Iris pigment epithelial cell (primary cell): Measurements from ENCODE around the gene CBLL1.

ENCODE experiments used
- DNase-seq: peaks from one replicate; pipeline ENCODE4 v3.0.0-alpha.2; 2011; ENCODE audit warnings: low read depth

Gene CBLL1

GRCh38 chr7:107744345-107744750 lies 406 bp downstream of the CBLL1 start:
- DNase-seq, result peak; percentile 55

DNA sequence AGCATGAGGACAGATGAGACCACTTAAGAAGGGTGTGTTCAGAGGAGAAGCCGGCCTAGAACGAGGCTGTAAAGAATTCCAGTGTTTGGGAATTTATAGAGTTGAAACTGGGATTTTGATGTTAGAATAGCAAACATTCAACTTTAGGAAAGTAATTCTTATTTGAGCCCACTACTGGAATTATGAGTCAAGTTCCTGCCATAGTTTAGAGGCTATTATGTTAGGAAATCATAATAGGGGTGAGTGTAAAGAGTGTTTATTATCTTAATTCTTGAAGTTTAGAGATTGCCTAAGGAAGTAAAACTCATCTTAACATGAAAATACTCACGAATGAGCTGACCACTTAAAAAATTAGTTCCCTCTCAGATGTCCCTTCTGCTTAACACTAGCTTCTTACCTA lies 2.1 kb downstream of the CBLL1 start:
- peak; percentile 17 for DNase-seq

- DNase-seq, result no peak
Observed at GRCh38 chr7:107751113-107751512, 7.2 kb downstream of the CBLL1 start.

DNA sequence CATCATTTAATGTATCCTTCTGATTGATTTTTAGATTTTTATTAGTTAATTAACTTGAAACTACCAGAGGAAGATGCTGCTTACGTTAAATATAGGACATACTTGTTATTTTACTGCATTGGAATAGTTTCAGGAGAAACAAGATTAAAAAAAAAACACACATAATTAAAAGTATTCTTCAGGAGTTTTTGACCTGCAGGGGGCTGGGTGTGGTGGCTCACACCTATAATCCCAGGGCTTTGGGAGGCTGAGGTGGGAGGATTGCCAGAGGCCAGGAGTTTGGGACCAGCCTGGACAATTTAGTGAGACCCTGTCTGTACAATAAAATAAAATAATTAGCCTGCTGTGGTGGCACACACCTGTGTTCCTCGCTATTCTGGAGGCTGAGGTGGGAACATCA lies 10.7 kb downstream of the CBLL1 start:
- no peak for DNase-seq

DNA sequence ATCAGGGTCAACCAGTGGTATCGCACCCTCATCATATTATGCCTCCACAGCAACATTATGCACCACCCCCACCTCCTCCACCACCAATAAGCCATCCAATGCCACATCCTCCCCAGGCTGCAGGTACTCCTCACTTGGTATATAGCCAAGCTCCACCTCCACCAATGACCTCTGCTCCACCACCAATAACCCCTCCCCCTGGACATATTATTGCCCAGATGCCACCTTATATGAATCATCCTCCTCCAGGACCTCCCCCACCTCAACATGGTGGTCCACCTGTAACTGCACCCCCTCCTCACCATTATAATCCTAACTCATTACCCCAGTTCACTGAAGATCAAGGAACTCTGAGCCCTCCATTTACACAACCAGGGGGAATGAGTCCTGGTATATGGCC lies 14.7 kb downstream of the CBLL1 start:
- no peak for DNase-seq

GRCh38 chr7:107767391-107767790 lies 23.4 kb downstream of the CBLL1 start:
- no peak for DNase-seq

DNA sequence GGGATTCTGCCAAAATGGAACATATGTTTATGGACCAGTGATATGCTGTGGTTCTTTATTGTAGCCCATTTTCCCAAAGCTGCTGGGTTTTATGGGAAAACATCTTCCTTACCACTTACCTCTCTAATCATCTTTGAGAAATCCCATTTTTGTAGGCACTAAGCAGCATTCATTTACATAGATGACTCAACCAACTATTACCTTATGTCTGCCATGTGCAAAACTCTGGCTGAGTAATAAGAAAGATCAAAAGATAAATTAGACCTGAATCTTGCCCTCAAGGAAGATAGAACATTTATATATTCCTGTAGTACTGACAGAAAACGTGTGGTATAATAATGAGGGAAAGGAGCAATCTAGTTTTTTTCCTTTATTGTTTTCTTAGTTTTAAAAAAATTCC lies 24.3 kb downstream of the CBLL1 start:
- peak; percentile 10 for DNase-seq

DNA sequence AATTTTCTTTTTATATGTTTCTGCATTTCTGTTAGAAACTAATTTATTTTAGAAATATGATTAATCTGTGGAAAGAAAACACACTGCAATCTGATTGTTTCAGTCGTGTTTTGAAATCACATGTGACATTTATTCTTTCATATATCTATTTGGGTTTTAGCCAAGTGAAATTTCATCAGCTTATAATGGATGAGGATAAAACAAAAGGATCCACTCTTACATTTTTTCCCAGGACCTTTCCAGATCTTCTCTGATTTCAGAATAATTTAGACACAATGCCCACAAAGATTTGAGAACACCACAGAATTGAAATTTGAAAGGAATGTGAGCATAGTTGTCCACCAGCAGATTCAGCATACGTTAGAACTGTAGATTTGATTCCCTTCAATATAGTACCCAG lies 29.1 kb downstream of the CBLL1 start:
- no peak for DNase-seq

GRCh38 chr7:107777702-107778101 lies 33.8 kb downstream of the CBLL1 start:
- no peak for DNase-seq

DNA sequence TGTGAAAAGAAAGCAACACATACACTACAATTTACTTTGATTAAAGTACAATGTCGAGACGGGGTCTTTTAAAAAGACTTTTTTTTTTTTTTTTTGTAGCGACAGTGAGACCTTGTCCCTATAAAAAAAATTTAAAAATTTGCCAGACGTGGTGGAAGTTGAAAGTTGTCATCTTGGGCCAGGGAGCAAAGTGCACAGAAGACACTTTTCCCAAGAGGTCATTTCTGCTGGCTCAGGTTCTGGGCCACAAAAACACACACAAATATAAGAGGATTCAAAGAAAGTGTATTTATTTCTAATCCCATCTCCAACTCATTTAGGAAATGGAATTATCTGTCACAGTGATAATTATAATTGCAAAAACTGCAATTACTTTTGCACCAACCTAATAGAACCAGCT lies 34.3 kb downstream of the CBLL1 start:
- no peak for DNase-seq

DNA sequence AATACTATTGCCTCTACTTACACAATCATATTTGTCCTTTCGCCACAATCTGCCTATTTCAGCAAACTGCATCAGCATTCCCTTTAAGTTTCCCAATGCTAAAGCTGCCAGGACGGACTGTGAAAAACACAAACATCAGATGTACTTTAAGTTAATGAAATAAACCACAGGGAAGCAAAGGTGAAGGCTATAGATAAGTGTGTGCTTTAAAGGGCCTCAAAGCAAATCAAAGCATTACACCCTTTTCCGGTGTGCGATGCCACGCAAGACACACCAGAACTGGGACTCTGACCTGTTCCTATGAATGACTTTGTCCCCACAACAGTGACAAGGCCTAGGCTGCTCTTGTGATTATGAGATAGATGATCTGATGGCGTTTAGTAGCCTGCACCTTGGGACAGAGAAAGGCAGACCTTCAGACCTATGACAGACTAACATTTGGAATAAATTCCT lies 35.7 kb downstream of the CBLL1 start:
- no peak for DNase-seq

DNA sequence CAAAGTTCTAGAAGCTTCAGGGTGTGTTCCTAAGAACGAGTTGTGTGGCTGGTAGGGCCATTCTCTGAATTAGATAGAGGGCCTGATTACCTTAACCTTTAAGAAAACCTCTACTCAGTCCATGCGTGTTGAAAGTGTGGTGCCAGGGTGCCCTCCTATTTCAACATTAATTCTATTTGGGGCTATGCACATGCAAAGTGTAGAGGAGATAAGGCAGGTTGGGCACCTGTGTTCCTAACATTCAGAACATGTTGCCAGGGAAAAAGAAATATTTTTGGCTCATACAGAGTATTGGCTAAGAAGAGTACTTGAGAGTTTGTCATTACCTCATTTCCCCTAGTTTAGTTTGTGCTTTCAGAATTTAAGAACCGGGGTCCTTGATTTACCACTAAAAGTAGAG lies 38.4 kb downstream of the CBLL1 start:
- DNase-seq, result no peak

DNA sequence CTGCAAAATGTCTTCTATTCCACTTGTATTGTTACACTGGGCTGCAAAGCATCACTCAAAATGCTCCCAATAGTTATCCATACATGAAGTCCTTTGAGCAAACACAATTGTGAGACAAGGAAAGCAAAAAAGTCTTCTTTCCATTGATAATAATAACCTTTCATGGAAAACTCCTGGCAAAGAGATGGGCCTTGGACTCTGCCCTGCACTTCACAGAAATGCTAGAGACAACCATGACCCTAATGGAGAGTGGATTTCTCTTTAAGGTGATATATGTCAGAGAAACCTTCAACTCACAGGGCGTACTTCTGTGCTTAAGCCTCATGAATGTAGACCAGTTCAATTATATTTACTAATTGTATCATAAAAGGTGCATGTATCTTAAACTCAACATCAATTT lies 39.7 kb downstream of the CBLL1 start:
- DNase-seq, result no peak

DNA sequence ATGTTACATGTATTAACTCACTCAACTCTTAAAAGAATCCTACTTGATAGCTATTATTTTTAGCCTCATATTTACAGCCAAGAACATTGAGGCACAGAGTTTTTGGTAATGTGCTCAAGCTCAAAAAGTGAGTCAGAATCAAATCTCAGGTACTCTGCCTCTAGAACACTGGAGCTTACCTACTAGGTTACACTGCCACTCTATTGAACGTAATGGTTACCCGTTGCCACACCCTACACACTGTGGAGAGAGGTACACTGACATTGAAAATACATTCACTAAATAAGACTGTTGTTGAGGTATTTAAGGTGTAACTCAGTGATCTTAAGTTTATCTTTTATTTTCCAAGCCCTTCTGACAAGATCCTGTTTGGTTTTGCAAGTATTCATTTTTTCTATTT lies 41.2 kb downstream of the CBLL1 start:
- DNase-seq, result no peak

DNA sequence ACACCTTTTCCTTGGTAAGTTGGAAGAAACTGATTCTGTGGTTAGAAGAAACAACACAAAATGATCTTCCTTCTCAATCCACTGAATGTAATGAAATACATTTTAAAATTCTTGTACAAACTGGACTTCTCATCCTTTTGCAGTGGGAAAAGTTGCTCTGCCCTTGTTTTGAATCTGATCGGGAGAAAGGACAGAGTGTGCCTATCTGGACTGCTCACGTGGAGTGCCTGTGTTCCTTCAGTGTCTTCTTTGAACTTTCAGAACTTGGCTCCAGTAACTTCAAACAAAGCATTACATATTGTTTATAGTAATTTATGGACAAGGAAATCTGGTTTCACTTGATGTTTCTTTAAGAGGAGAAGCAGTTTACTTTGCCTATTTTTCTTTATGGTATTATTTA lies 42.0 kb downstream of the CBLL1 start:
- no peak for DNase-seq

DNA sequence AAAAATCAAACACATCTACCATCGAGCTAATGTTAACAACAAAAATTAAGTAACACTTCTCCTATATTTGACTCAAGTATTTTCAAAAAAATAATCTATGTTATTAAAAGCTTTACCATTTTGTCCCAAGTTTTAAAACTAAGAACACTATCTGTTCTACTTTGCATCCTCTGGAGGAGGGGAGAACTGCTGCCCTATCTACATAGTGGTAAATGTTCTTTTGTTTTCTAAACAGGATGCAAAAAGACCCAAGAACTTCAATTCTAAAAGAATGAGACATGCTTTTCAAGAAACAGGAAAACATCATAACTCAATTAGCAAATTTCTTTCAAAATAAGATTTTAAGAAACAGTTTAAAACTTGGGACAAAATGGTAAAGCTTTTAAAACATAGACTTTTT lies 44.3 kb downstream of the CBLL1 start:
- DNase-seq, result no peak

GRCh38 chr7:107788662-107789061 lies 44.7 kb downstream of the CBLL1 start:
- DNase-seq, result no peak

GRCh38 chr7:107789647-107790046 lies 45.7 kb downstream of the CBLL1 start:
- DNase-seq, result no peak

- DNase-seq, result no peak
Observed at GRCh38 chr7:107792364-107792763, 48.4 kb downstream of the CBLL1 start.

DNA sequence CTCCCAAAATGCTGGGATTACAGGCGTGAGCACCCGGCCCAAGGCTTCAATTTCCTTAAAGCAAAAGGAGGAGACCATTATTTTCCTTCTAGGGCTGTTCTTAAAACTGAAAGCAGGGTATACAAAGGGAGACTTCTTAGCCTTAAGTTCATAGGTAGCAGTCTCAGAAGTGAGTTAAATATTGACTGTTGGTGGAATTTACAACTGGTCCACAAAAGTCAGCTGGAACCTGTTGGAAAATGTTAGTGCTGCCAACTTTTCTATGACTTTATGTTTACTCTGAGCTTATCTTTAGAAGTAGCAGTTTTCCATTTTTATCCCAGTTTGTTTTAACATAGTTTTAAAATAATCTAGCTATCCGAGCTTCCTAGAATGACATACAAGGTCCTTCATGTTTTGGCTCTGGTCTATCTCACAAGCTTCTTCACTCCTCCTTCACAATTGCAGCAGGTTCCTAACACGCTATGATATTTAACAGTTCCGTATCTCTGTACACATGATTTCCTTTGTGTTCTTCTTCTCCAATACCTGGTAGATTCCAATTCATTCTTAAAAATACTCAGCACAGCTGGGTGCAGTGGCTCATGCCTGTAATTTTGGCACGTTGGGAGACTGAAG lies 55.8 kb downstream of the CBLL1 start:
- no peak for DNase-seq

- no peak for DNase-seq
Observed at GRCh38 chr7:107803009-107803610, 59.2 kb downstream of the CBLL1 start, which contains the start of gene SLC26A3. Gene SLC26A3, minus strand, starts transcription at chr7:107803223. Its CDS starts 8,714 bp downstream, at chr7:107794509.

DNA sequence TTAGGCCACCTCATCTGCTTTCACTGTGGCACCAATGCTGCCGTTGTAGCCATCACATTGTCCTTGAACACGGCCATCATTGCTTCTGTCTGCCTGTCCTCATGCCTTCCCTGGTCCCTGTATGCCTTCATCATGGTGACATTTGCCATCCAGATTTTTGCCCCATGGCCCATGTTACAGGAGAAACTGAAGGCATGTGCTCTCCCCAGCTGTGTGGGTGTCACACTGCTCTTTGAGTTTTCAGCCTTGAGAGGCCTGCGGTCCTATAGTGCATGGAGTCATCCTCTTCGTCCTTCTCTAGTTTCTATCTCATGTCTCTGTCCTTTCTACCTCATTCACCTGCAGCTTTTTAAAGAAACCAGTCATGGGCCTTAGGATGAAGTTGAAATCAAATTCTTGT lies 65.2 kb downstream of the CBLL1 start:
- DNase-seq, result no peak

DNA sequence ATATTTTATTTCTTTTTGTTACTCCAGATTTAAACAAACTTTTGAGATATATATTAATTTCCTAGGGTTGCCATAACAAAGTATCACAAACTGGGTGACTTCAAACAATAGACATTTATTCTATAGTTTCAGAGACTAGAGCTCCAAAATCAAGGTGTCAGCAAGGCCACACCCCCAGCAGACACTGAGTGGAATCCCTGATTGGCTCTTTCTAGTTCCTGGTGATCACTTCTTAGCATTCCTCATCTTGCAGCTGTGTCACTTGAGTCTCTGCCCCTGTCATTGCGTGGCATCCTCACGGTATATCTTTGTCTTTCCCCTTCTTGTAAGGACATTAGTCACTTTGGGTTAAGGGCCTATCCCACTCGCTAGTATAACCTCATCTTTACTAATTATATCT lies 66.7 kb downstream of the CBLL1 start:
- no peak for DNase-seq
